Measurements from ENCODE around the gene MARCHF4.
"Not testable (repeated sequence)": the region's sequence is repeated elsewhere in the genome, so short reads cannot be mapped to it uniquely, and the experiment has no call there.

MARCHF4 gene

GRCh38 chr2:216391401-216391800, 19.1 kb upstream of the MARCHF4 start:
- DNase-seq, result no peak

- DNase-seq, result no peak
These were observed 17.3 kb upstream of the MARCHF4 start for GRCh38 chr2:216389570-216389969.

GRCh38 chr2:216388046-216388884, 16.0 kb upstream of the MARCHF4 start:
- no peak for DNase-seq

DNA sequence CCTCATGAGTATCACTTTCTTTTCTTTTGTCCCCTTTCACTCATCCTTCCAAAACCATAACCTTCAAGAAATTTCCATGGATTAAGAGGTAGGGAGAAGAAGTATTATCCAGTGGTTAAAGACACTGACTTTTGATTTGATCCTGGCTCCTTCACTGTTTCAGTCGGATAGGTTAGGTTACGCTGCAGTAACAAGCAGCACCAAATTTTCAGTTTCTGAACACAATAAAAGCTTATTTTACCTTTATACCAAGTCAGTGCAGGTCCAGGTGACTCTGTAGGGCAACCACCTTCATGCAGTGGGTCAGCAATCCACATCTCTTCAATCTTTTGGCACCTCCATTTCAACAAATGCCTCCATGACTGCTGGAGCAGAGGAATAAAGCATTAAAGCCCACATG, 15.0 kb upstream of the MARCHF4 start:
- no peak for DNase-seq

DNA sequence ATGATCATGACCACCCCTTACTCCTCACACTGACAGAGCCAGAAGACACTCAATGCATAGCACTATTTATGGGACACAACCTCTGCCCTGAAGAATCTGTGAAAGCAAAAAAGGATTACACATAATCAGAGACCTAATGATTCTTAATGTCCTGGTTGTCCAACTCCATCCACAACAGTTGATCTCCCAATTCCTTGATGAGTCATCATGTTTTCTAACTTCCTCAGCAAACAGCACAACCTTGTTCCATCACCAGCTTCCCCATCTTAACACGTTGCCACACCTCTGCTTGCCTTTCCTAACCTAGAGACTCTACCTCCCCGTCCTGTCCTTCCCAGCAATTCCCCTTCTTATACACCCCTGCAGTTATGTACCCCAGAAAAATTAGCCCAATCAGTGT, 13.2 kb upstream of the MARCHF4 start:
- DNase-seq, result no peak

DNA sequence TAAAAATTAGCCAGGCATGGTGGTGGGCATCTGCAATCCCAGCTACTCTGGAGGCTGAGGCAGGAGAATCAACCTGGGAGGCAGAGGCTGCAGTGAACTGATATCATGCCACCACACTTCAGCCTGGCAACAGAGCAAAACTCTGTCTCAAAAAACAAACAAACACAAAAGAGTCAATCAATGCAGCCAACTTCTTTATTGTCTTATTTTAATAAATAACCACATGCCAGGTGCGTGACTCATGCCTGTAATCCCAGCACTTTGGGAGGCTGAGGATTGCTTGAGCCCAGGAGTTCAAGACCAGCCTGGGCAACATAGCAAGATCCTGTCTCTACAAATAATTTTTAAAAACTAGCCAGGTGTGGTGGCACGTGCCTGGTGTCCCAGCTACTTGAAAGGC, 12.1 kb upstream of the MARCHF4 start:
- not testable (repeated sequence) for DNase-seq

- no peak for DNase-seq
These were observed 7.7 kb upstream of the MARCHF4 start for GRCh38 chr2:216379977-216380376.

- DNase-seq, result no peak
These were observed 3.0 kb upstream of the MARCHF4 start for GRCh38 chr2:216375286-216375685.

- DNase-seq, result no peak
These were observed 1.6 kb upstream of the MARCHF4 start for GRCh38 chr2:216373896-216374295.

- DNase-seq, result no peak
These were observed 543 bp upstream of the MARCHF4 start for GRCh38 chr2:216372761-216373291.

DNA sequence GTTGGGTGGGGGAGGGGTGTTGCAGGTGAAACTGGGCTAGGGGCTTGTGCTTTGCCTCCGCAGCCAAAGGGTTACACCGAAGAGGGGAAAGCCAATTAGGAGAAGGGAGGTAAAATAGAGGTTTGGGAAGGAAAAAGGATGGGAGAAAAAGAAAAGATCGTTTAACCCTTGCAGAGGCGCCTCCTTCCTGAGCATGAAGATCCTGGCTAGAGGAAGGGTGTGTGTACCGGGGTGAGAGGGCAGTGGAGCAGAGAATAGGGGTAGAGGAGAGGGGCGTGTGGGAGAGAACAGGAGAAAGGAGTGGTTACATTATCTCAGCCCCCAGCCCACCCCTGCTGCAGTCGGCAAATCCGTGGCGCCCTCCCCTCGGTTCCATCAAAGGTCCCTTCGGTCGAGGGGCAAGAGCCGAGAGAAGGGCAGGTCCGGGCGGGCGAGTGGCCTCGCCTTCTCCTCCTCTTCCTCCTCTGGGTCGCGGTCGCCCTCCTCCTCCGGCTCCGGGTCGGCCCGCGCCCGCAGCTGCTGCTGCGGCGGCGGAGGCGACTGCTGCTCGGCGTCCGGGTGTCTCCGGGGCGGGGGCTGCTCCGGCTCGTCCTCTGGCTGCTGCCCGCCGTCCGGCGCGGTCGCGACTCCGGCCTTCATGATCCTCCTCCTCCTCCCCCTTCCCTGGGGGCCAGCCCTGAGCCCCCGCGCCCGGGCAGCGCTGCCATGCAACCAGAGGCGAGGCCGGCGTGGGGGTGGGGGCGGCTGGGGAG, 1.1 kb downstream of the MARCHF4 start:
- no peak for DNase-seq

DNA sequence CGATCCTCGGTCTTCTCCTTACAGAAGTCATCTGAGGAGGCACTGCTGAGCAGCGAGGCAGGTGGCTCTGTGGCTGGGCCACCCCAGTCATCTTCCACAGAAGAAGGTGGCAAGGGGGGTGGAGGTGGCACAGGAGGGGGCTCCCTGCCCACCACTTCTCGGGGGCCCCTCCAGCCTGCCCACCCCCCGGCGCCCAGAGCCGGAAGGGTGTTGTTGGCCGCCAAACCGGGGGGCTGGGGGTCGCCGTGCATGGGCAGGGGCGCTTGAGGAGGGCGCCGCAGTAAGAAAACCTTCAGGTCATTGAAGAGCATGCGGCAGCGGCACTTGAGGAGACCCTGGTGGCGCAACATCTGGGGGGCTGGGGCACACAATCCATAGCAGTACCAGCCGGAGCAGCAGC, 2.5 kb downstream of the MARCHF4 start:
- DNase-seq, result no peak

GRCh38 chr2:216366777-216367471, 5.4 kb downstream of the MARCHF4 start:
- no peak for DNase-seq

GRCh38 chr2:216365518-216365917, 6.8 kb downstream of the MARCHF4 start:
- DNase-seq, result no peak

- DNase-seq, result no peak
These were observed 9.1 kb downstream of the MARCHF4 start for GRCh38 chr2:216363221-216363620.

DNA sequence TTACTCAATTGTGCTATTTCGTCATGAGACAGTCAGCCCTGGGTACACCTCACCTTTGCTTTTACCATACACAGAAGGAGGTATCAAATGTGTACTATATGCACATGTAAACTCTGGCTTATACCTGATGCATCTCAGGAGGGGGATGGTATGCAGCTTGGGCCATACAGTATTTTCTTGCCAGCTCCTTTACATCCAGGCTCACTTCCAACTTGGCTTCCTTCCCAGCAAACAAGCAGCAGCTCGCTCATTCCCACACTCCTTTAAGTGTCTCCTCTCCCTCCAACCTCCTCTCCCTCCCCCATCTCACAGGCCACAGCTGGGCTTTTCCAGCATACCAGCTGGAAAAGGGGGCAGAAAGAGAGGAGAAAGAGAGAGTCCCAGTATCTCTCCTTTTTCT, 9.6 kb downstream of the MARCHF4 start:
- DNase-seq, result peak; percentile 32

DNA sequence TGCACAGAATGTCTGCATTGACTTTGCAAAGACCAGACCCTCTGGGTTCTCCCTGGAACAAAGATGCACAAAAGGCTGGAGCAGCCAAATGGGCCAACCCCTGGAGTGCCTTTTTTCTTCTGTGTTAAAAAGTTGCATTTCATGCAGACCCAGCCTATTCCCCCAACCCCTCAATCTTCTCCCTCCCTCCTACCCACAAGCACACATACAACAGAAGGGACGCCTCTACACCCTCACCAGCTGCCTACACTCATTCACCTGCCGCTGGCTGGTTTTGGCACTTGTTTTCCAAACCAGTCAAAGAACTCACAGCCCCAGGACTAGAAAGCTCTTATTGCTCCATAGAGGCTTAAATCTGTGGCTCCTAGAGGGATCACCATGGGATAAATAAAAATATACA, 16.6 kb downstream of the MARCHF4 start:
- no peak for DNase-seq

DNA sequence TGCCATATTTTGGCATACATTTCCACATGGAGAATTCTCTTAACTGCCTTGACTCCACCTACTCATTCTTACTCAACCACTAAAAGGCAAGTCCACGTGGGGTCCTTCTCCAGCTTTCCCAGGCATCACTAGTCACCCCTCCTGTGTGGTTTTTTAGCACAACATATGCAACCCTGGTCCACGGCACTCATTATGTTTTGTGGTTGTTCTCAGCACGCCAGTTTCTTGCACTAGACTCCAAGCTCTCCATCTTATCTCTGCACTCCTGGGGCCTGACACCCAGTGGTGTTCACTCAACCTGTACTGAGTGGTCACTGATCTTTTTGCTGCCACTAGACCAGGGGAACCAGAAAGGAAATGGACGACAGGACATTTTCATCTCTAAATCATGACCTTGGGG, 18.0 kb downstream of the MARCHF4 start:
- no peak for DNase-seq

GRCh38 chr2:216352653-216353270, 19.5 kb downstream of the MARCHF4 start:
- DNase-seq, result no peak

DNA sequence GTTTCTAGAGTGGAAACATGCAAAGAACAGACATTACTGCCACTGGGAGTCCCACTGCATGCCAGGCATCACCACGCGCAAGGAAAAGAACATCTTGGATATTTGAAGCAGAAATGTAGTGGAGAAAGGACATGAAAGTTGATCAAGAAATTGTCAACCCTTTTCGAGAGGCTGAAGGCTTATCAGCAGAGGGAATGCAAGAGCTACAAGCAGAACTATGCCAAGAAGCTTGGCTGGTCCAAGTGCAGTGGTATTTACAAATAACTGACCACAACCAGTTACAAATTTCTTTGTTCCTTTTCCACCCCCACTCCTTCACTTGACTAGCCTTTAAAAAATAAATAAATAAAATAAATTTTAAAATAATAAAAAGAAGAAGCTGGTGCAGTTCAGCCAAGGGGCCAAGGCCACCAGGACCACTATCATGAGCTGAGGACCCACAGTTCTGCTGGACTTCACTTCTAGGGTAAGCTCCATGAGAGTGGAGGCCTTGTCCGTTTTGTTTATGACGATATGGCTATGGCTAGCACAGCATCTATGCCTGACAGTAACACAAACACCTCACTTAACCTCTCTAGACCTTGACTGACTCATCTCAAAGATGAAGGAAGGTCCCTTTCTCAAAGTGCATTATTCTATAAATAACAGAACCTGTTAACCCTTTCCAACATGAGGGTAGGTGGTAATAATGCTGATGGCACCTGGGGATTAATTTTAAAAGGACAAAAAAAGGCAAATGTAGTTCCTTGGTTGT, 20.9 kb downstream of the MARCHF4 start:
- DNase-seq, result no peak

- peak; percentile 49 for DNase-seq
These were observed 22.0 kb downstream of the MARCHF4 start for GRCh38 chr2:216350214-216350791.

GRCh38 chr2:216349366-216349765, 22.9 kb downstream of the MARCHF4 start:
- DNase-seq, result no peak
